Inferior parietal cortex (tissue), 1 donor: ENCODE results near the gene CAMTA1.
"Not testable (repeated sequence)": the region's sequence is repeated elsewhere in the genome, so short reads cannot be mapped to it uniquely, and the experiment has no call there.

Experiments used
- DNase-seq: peaks from one replicate; pipeline ENCODE4 v3.0.0-alpha.2; 2016; ENCODE audit errors: extremely low spot score

Gene CAMTA1

GRCh38 chr1:7406641-7407543 lies 621.6 kb downstream of the CAMTA1 start:
- no peak for DNase-seq

- DNase-seq: no peak
These were observed 622.3 kb downstream of the CAMTA1 start for GRCh38 chr1:7407544-7407895.

- DNase-seq: no peak
These were observed 622.9 kb downstream of the CAMTA1 start for GRCh38 chr1:7407980-7408770.

- DNase-seq: no peak
These were observed 623.5 kb downstream of the CAMTA1 start for GRCh38 chr1:7408771-7409150.

GRCh38 chr1:7409278-7409677 lies 624.0 kb downstream of the CAMTA1 start:
- DNase-seq: no peak

GRCh38 chr1:7410156-7410555 lies 624.9 kb downstream of the CAMTA1 start:
- no peak for DNase-seq

- not testable (repeated sequence) for DNase-seq
These were observed 632.4 kb downstream of the CAMTA1 start for GRCh38 chr1:7417618-7418017.

GRCh38 chr1:7418442-7419080 lies 633.3 kb downstream of the CAMTA1 start:
- DNase-seq: no peak

- DNase-seq: no peak
These were observed 634.8 kb downstream of the CAMTA1 start for GRCh38 chr1:7420098-7420445.

GRCh38 chr1:7420470-7421100 lies 635.3 kb downstream of the CAMTA1 start:
- no peak for DNase-seq

- DNase-seq: no peak
These were observed 636.3 kb downstream of the CAMTA1 start for GRCh38 chr1:7421471-7422075.

- no peak for DNase-seq
These were observed 636.8 kb downstream of the CAMTA1 start for GRCh38 chr1:7422081-7422480.

- DNase-seq: no peak
These were observed 637.3 kb downstream of the CAMTA1 start for GRCh38 chr1:7422561-7422960.

- DNase-seq: no peak
These were observed 637.7 kb downstream of the CAMTA1 start for GRCh38 chr1:7422966-7423365.

- no peak for DNase-seq
These were observed 639.2 kb downstream of the CAMTA1 start for GRCh38 chr1:7424352-7424890.

GRCh38 chr1:7425229-7425628 lies 640.0 kb downstream of the CAMTA1 start:
- DNase-seq: no peak

GRCh38 chr1:7425771-7426170 lies 640.5 kb downstream of the CAMTA1 start:
- DNase-seq: no peak

GRCh38 chr1:7426780-7427604 lies 641.7 kb downstream of the CAMTA1 start:
- no peak for DNase-seq

GRCh38 chr1:7427605-7428300 lies 642.5 kb downstream of the CAMTA1 start:
- no peak for DNase-seq

GRCh38 chr1:7429290-7429689 lies 644.0 kb downstream of the CAMTA1 start:
- DNase-seq: no peak
